SK-N-MC (cell line): Measurements from ENCODE around the gene SYNPO2L.

ENCODE experiments used
- EZH2 ChIP-seq: fragments of 200-600 bp; sonication (generic); IDR thresholded peaks from one replicate; pipeline ENCODE4 v1.6.1; 2017; ENCODE audit warnings: antibody characterized with exemption
- FOXP2 ChIP-seq: optimal IDR thresholded peaks from 2 replicates; pipeline ENCODE3; 2011; ENCODE audit warnings: mild to moderate bottlenecking, moderate library complexity; ENCODE audit not compliant: insufficient read depth; ENCODE audit errors: extremely low read length, control extremely low read depth
- POLR2AphosphoS5 ChIP-seq: IDR thresholded peaks from 2 replicates; pipeline ENCODE4 v1.6.1; 2012; ENCODE audit warnings: mild to moderate bottlenecking, low read depth, low read length, borderline replicate concordance

DNA sequence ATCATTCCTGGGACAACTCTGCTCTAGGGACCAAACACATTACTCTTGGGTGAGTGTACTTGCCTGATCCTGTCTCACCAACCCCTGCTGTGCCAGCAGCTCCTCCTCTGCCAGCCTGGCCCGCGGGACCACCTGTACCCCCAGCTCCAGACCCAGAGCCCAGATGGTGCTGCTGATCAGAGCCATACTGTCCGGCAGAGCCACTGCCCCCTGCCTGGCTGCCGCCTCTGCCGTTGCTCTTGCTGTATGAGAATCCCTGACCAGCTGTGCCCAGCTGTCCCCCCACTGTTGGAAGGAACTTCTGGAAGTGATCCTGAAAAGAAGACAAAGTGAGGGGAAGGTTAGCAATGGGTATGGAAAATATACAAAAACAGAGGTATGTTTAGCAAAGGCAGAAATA is 21.4 kb downstream of the SYNPO2L start:
- no peak for TF ChIP-seq EZH2
- no peak for TF ChIP-seq POLR2AphosphoS5
- no peak for TF ChIP-seq FOXP2
